ENCODE measurements around the gene KIAA0319L.

GRCh38 chr1:35557611-35558373 is 589 bp upstream of the KIAA0319L start, which contains the start of gene NCDN:
- TF ChIP-seq CTCF (IDR thresholded peaks at IDR 0.05) (no peak), POLR2A (IDR thresholded peaks at IDR 0.05) (peak in 1 of 2 donors; percentile 58)
